HG03025 (cell line): ENCODE measurements around the gene CXCL12.

Experiments
- ATAC-seq: cut with Tn5 transposase; IDR thresholded peaks from one replicate; pipeline ENCODE4 v1.9.1; 2021; ENCODE audit warnings: mild to moderate bottlenecking, moderate library complexity; ENCODE audit not compliant: unreplicated experiment, low FRiP score

CXCL12 gene

GRCh38 chr10:44385026-44385695 is at the start of gene CXCL12:
TSS of gene CXCL12 (minus strand) at chr10:44385097. CDS start at chr10:44385005, 92 bp downstream.
- no peak for ATAC-seq

- ATAC-seq = no peak
These were observed 42.6 kb upstream of the CXCL12 start for GRCh38 chr10:44427479-44427878.

DNA sequence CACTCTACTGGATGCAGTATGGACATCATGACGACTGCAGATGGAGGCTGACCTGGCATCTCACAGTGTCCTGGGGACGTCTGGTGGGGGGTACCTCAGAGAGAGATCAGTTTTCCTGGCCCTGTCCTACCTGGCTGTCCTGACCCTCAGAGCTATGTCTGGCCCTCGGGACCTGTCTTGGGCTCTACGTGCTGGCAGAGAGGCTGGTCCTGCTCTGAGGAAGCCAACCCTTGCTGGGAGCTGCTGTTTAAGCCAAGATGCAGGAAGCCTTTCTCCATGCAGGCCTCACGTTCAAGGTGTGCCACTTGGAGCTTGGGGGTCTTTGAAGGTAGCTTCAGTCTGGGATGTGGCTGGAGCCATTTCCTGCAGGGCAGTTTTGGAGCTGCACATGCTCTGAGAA is 42.1 kb upstream of the CXCL12 start:
- ATAC-seq = no peak

DNA sequence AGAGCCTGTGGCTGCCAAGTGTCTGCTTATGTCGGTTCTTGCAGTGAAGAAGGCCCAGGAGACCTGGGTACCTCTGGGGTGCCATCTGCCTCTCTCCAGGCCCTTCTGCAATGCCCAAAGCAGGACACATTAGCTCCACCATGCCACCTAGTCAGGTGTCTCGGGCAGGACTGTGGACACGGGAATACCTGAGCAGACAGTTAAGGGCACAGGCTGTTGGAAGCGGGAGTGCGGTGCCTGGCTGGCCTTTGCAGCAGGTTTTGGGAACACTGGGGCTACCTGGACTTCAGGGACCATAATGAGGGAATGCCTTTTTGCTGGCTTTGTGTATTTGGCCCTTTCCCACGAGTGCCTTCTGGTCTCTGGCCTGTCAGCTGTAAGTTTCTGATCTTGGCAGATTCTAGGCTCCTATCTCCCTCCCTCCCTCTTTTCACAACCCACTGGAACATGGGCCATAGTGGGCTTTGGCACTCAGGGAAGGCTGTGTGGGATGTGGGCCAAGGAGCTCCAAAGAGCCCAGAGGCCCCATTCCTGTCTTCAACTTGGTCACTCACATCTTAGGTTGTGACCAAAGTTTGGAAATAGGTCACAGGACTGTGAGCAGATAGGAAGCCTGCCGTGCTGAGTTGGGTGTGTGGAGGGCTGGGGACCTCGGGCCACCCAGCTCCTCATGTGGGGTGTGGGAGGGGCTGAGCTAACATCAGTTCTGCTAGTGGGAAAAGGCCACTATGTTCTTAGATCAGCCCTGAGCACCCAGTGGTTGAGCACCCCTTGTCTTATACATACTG is 41.5 kb upstream of the CXCL12 start:
- no peak for ATAC-seq

GRCh38 chr10:44425466-44425865 is 40.6 kb upstream of the CXCL12 start:
- ATAC-seq = no peak

- ATAC-seq = no peak
These were observed 40.1 kb upstream of the CXCL12 start for GRCh38 chr10:44424957-44425356.

GRCh38 chr10:44424298-44424697 is 39.4 kb upstream of the CXCL12 start:
- ATAC-seq = no peak

DNA sequence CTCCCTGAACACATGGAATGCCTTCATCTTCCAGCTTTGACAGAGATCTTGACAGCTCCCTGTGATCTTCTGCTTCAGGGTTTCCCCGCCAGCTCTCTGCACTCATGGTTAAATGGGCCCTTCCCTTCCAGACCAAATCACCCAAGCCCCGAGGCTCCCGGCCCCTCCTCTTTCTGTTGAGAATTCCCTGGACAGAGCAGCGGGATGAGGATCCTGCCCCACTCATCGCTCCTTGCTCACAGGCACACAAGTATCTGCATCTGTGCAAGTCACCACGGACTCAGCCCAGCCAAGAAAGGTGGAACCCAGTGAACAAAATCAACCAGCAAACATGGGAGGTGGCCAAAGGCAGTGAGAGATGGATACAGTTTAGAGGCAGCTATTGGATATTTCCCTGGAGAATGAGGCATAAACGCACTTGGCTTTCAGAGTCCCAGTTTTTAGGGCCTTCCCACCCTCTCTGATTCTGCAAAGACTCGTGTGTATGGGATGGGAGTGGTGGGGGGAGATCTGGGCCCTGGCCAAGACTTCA is 37.7 kb upstream of the CXCL12 start:
- ATAC-seq = no peak

DNA sequence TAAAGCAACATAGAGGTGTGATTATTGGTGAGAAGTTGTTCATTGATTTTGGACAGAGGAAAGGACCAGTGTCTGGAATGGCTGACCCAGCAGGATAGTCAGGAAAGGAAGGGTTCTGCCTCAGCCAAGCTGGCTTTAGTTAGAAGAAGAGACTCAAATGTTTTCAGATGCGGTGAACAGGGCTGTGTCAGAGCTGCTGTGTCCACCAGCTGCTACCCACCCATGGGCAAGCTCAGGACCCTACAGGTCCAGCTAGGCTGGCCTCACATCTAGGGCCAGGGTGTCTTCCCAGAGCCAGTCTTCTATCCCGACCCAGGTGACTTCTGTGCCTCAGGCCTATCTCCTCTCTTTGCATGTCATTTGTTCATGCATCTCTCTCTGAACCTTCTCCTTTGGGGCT is 37.3 kb upstream of the CXCL12 start:
- no peak for ATAC-seq

DNA sequence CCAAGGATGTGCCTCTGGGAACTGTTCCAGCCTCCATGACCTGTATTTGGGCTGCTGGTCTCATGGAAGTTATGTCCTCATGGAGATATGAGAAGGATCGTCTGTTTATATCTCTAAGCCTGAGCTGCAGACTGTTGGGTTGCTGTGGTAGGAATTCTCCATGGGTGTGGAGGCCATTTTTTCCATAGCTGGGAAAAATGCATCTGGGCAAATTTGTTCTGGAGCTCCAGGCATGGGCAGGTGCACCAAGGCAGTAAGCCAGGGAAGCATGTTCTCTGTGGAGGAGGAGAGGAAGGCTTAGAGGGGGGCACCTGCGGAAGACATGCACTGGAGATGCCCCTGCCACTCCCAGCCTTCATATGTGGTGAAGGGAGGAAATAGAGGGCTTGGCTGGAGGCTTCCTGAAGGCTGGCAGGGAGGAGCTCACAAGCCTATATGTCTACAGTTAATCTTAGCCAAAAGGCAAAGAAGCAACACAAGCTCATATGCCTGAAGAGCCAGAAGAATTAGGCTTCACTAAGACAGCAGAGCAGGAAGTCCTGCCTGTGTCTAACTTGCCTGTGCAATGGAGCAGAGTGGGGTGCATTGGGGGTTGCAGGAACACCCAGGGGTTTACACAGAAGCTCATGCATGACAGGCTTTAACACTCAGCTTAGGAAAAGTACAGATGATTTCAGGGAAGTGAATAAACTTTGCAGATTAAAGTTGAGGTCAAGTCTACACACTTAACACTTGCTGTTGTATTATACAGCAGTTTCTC is 35.1 kb upstream of the CXCL12 start:
- ATAC-seq = no peak

GRCh38 chr10:44418637-44419036 is 33.7 kb upstream of the CXCL12 start:
- ATAC-seq = no peak

DNA sequence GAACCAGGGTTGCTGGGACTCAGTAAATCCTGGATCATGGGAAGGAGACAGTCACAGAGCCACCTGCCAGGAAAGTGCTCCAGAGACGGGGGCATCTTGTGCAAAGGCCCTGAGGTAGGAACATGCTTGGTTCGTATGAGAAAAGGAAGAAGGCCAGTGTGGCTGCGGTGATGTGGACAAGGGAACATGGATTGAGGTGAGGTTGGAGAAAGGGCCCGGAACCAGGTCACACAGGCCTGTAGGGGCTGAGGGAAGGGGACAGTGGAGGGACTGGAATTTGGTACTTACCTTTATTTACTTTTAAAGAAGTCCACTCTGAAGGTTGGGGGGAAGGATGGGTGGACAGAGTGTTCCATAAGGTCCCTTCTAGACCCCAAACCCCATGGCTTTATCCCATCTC is 32.9 kb upstream of the CXCL12 start:
- ATAC-seq = no peak

DNA sequence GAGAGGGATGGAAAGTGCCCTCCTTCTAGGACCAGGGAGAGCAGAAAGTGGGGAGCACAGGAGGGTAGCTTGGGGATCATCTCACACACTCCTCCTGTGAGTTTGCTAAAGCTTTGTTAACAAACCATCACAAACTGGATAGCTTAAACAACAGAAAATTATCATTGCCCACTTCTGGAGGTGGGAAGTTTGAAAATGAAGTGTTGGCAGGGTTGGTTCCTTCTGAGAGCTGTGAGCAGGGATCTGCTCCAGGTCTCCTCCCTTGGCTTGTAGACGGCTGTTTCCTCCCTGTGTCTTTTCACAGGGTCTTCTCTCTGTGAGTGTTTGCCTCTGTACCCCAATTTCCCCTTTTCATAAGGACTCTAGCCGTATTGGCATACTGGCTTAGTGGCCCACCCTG is 32.0 kb upstream of the CXCL12 start:
- no peak for ATAC-seq

- no peak for ATAC-seq
These were observed 31.3 kb upstream of the CXCL12 start for GRCh38 chr10:44416021-44416771.

- no peak for ATAC-seq
These were observed 30.2 kb upstream of the CXCL12 start for GRCh38 chr10:44415121-44415520.

GRCh38 chr10:44413416-44413815 is 28.5 kb upstream of the CXCL12 start:
- ATAC-seq = no peak

DNA sequence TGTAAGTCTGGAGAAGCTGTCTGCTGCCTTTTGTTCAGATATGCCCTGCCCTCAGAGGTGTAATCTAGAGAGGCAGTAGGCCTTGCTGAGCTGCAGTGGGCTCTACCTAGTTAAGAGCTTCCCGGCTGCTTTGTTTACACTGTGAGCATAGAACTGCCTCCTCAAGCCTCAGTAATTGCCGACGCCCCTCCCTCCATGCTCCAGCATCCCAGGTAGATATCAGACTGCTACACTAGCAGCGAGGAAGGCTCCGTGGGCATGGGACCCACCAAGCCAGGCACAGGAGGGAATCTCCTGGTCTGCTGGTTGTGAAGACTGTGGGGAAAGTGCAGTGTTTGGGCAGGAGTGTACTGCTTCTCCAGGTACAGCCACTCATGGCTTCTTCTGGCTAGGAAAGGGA is 26.4 kb upstream of the CXCL12 start:
- ATAC-seq = no peak

DNA sequence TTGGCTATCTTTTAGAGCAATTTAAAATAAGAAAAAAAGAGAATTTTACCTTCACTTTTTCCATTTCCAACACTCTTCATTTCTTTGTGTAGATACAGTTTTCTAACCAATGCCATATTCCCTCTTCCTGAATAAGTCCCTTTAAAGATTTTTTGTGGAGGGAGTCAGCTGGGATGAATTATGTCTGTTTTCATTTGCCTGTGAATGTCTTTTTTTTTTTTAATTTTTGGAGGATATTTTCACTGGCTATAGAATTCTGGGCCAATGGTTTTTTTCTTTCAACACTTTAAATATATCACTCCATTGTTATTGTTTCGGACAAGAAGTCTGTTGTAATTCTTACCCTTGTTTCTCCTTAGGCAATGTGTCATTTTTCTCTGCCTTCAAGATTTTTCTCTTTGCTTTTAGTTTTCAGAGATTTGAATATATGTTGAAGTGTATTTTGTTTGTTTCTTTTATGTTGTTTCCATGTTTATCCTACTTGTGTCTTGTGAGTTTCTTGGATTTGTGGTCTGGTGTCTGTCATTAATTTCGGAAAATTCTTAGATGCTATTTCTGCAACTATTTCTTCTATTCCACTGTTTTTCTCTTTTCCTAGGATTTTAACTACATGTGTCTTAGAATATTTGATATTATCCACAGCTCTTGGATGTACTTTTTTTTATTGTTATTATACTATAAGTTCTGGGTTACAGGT is 20.0 kb upstream of the CXCL12 start:
- no peak for ATAC-seq

DNA sequence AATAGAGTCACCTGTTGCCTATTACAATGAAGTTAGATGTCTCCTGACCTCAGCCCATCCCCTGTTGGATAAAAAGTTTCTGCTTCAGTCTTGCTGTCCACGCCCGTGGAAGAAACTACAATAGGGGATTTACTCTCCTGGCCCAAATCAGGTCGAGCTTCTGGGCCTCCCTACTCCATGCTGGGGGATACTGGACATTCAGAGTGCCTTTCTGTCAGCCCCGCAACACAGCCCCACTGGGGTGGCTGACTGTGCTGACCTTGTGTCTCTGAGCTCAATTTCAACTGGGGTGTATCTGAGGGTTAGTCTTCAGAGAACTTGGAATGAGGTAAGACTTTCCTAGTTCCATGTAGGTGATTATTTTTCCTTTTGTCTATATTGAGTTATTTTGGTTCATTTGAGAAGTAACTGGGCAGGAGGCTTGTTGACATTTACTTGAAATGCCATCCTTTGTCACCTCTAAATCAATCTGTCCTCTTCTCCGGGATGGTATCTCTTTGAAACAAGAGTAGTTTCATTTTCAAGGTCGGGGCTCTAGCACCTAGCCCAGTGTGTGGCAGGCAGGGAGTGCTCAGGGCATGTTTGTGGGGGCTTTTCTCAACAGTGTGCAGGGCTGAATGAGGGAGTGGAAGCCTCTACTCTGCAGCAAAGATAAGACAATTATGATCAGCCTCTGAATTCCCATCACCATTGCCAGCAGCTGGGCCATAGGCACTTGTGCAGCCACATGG is 17.7 kb upstream of the CXCL12 start:
- ATAC-seq = no peak
